ENCODE results near the gene SFI1.

GRCh38 chr22:31652911-31653684, 156.8 kb downstream of the SFI1 start:
- TF ChIP-seq, protein P1, sequence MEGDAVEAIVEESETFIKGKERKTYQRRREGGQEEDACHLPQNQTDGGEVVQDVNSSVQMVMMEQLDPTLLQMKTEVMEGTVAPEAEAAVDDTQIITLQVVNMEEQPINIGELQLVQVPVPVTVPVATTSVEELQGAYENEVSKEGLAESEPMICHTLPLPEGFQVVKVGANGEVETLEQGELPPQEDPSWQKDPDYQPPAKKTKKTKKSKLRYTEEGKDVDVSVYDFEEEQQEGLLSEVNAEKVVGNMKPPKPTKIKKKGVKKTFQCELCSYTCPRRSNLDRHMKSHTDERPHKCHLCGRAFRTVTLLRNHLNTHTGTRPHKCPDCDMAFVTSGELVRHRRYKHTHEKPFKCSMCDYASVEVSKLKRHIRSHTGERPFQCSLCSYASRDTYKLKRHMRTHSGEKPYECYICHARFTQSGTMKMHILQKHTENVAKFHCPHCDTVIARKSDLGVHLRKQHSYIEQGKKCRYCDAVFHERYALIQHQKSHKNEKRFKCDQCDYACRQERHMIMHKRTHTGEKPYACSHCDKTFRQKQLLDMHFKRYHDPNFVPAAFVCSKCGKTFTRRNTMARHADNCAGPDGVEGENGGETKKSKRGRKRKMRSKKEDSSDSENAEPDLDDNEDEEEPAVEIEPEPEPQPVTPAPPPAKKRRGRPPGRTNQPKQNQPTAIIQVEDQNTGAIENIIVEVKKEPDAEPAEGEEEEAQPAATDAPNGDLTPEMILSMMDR (IDR thresholded peaks at IDR 0.05): no peak
- TF ChIP-seq POLR2A (IDR thresholded peaks at IDR 0.05): no peak

All from thyroid gland (tissue), 4 donors.